ENCODE measurements around the gene ARID1B. TPM values are rescaled to one million over a fixed set of nuclear protein-coding genes. Genes with fewer than 3 reads are reported as not detected.

Gene ARID1B
- total RNA-seq, 4 donors from 2014 or later, result 157 to 315 (median 206) TPM

DNA sequence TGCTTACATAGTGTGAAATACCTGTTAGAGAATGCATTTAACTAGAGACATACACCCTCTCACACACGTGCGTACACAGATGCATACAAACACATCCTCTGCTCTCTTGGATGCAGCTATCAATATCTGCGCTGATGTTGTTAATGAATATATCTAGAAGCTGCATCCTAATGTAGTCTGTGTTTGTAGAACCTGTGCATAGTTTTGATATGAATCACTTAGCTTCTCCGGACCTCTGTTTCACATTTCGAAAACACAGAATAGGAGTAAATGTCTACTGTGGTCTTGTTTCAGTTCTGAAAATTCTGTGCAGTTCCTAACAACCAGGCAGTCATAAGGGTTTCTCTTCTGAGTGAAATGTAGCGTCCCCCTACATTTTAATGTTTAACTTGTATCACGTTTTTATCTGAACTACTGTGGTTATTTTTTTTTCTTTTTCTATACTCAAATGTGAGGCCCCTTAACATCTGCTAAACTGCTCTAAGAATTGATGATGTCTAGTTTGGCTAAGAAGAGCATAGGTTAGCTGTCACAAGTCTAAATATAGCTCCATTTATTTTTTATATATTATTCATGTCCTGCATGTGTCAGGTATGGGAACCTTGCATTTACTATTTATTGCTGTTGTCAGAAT, 291.6 kb downstream of the ARID1B start:
- no peaks in the 10 kb centered on the region for H3K36me3 ChIP-seq
- H3K4me3 ChIP-seq (replicated peaks in 1 of 3), result no peak overlapping the region
- peaks cover 25 to 48% of the 10 kb centered on the region in 2 donors for H3K4me1 ChIP-seq
- no peak overlapping the region for H3K27ac ChIP-seq
- DNase-seq, result no peak
- intact Hi-C loops (cut with DNase I), result no loop called here
- WGBS, 2 donors, result 78 to 92% methylated on average over 7 of the region's 7 CpGs
- no peaks in the 10 kb centered on the region for H3K9me3 ChIP-seq
- TF ChIP-seq, protein P1, sequence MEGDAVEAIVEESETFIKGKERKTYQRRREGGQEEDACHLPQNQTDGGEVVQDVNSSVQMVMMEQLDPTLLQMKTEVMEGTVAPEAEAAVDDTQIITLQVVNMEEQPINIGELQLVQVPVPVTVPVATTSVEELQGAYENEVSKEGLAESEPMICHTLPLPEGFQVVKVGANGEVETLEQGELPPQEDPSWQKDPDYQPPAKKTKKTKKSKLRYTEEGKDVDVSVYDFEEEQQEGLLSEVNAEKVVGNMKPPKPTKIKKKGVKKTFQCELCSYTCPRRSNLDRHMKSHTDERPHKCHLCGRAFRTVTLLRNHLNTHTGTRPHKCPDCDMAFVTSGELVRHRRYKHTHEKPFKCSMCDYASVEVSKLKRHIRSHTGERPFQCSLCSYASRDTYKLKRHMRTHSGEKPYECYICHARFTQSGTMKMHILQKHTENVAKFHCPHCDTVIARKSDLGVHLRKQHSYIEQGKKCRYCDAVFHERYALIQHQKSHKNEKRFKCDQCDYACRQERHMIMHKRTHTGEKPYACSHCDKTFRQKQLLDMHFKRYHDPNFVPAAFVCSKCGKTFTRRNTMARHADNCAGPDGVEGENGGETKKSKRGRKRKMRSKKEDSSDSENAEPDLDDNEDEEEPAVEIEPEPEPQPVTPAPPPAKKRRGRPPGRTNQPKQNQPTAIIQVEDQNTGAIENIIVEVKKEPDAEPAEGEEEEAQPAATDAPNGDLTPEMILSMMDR (IDR thresholded peaks at IDR 0.05), result no peak
- TF ChIP-seq POLR2A (IDR thresholded peaks at IDR 0.05), result no peak
- no peaks in the 10 kb centered on the region for H3K27me3 ChIP-seq

DNA sequence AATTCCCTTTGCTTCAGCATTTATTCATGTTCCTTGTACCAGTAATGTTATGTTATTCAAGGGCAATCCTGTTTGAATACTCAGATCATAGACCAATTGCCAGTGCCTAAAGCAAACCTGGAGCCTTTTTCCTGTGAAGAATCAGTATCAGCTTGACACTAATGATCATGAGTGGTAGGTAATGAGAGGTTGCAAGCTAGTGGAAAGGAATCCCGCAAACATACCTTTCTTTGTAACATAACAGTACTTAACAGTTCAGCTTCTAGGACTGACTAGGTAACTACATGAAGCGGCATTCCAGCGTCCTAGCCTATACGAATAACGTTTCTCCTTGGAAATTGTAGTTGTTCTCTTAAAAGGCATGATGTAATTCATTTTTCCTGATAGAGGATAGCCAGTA, 292.4 kb downstream of the ARID1B start:
- H3K27ac ChIP-seq, result no peak overlapping the region
- H3K4me3 ChIP-seq (replicated peaks in 1 of 3), result no peak overlapping the region
- intact Hi-C loops (cut with DNase I), result no loop called here
- WGBS, 2 donors, result 61 to 70% methylated on average over 5 of the region's 5 CpGs
- no peaks in the 10 kb centered on the region for H3K27me3 ChIP-seq
- TF ChIP-seq, protein P1 (IDR thresholded peaks at IDR 0.05), result no peak
- TF ChIP-seq POLR2A (IDR thresholded peaks at IDR 0.05), result no peak
- H3K4me1 ChIP-seq, result peaks cover 25 to 47% of the 10 kb centered on the region in 2 donors
- no peak for DNase-seq
- H3K9me3 ChIP-seq, result no peaks in the 10 kb centered on the region
- H3K36me3 ChIP-seq, result no peaks in the 10 kb centered on the region

DNA sequence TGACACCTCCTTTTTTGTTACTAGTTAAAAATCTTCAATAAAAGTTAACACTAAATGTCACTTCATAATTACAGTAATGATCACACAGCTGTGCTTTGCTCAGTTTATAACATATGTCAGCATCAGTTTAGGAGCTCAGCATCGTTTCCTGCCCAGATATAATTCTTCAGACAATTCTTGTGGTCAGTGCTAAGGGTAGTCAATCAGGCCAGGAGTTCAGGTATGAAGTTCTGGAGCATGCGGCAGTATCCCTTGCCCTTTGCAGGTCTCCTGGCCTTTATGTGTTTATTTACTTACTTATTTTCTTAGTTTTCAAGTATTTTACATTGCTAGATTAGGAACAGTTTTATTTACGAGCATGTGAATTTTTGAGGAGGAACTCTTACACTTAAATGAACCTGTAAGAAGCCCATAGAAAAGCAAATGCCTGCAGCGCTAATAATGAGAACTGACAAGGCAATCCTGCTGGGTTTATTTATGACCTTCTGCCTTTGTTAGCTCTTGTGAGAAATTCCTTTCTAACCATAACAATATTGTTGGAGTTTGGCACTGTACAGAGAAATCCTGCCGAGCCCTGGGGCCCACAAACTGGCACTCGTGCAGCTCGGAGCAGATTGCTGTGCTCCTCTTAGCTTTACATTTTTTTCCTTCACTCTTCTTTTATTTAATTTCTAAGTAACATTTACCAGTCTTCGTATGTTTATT, 293.4 kb downstream of the ARID1B start:
- Histone ChIP-seq H3K27me3 (no peaks in the 10 kb centered on the region), H3K27ac (no peak overlapping the region), H3K4me3 (replicated peaks in 1 of 3) (no peak overlapping the region), H3K36me3 (no peaks in the 10 kb centered on the region), H3K4me1 (peaks cover 27 to 45% of the 10 kb centered on the region in 2 donors), H3K9me3 (no peaks in the 10 kb centered on the region)
- WGBS, 2 donors, result 61 to 67% methylated on average over 8 of the region's 8 CpGs
- DNase-seq, result peak in 1 of 2 donors; percentile 15
- intact Hi-C loops (cut with DNase I), result no loop called here
- TF ChIP-seq POLR2A (IDR thresholded peaks at IDR 0.05), result no peak
- TF ChIP-seq, protein P1 (IDR thresholded peaks at IDR 0.05), result no peak

DNA sequence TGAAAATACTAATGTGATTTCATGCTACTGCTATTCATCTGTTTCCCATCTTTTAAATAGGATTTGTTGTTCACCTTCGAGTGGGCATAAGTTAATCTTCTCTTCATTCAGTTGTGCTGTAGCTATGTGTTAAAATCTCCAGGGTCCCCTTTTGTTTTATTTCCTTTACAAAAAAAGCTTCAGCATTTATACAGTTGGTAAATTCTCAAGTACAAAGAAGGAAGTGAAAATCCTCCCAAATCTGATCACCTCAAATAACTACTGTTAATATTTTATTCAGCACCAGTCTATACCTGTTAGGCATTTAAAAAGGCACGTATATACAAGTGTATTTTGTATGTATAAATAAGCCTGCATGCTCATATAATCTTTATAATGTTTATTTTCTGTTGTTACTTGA, 294.9 kb downstream of the ARID1B start:
- Histone ChIP-seq H3K27ac (no peak overlapping the region), H3K36me3 (no peaks in the 10 kb centered on the region), H3K27me3 (no peaks in the 10 kb centered on the region), H3K4me1 (peaks cover 37 to 39% of the 10 kb centered on the region in 2 donors), H3K9me3 (no peaks in the 10 kb centered on the region), H3K4me3 (replicated peaks in 1 of 3) (no peak overlapping the region)
- DNase-seq, result no peak
- WGBS, 2 donors, result 90 to 91% methylated on average over 2 of the region's 2 CpGs
- TF ChIP-seq POLR2A (IDR thresholded peaks at IDR 0.05), result no peak
- TF ChIP-seq, protein P1 (IDR thresholded peaks at IDR 0.05), result no peak
- intact Hi-C loops (cut with DNase I), result no loop called here

DNA sequence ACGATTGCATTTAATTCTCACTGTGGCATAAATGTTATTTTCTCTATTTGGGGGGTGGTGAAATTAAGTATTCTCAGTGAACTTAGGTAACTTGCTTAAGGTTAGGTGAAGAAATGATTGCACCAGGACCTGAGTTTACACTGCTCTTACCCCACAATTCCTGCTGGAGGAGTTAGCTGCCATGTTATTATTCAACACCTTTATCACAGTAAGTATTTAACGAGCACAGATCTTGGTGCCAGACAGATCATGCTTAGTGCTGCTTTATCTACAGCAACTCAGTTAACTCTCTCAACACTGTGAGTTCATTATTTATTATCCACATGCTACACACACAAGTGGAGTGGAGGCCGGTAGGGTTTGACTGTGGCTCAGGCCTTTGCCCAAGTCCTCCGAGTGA, 296.4 kb downstream of the ARID1B start:
- intact Hi-C loops (cut with DNase I), result no loop called here
- Histone ChIP-seq H3K4me1 (peaks cover 33 to 45% of the 10 kb centered on the region in 2 donors), H3K27me3 (no peaks in the 10 kb centered on the region), H3K9me3 (no peaks in the 10 kb centered on the region), H3K4me3 (replicated peaks in 1 of 3) (no peak overlapping the region), H3K27ac (no peak overlapping the region), H3K36me3 (no peaks in the 10 kb centered on the region)
- 90 to 92% methylated on average over 4 of the region's 4 CpGs for WGBS, 2 donors
- no peak for DNase-seq
- no peak for TF ChIP-seq POLR2A (IDR thresholded peaks at IDR 0.05)
- TF ChIP-seq, protein P1 (IDR thresholded peaks at IDR 0.05), result no peak
